ENCODE measurements around the gene SAMD8. TPM values are rescaled to one million over a fixed set of nuclear protein-coding genes. Genes with fewer than 3 reads are reported as not detected.

SAMD8 gene
- total RNA-seq, result 55.2 TPM
- long read RNA-seq, transcript SAMD8-202 (6 exons, 1,654 nt), result major isoform, 12 of 33 reads
- long read RNA-seq, partial matches to known transcripts, result 5 of 33 reads
- long read RNA-seq, other reads (novel, unspliced or antisense), result 16 of 33 reads

- DNase-seq (ENCODE audit: low spot score), result peak; percentile 99
These were observed at the start of gene SAMD8 for GRCh38 chr10:75111365-75111906. TSS of gene SAMD8 (plus strand) at chr10:75111656. CDS start at chr10:75150529, 38,873 bp downstream.

- no peak for DNase-seq (ENCODE audit: low spot score)
These were observed 49.5 kb upstream of the SAMD8 start for GRCh38 chr10:75061709-75062505.

- no peak for DNase-seq (ENCODE audit: low spot score)
These were observed 48.8 kb upstream of the SAMD8 start for GRCh38 chr10:75062506-75063299.

- no peak for DNase-seq (ENCODE audit: low spot score)
These were observed 47.8 kb upstream of the SAMD8 start for GRCh38 chr10:75063461-75064230.

- no peak for DNase-seq (ENCODE audit: low spot score)
These were observed 46.4 kb upstream of the SAMD8 start for GRCh38 chr10:75065076-75065475.

GRCh38 chr10:75066271-75066670 lies 45.2 kb upstream of the SAMD8 start:
- DNase-seq (ENCODE audit: low spot score), result no peak

- DNase-seq (ENCODE audit: low spot score), result no peak
These were observed 44.2 kb upstream of the SAMD8 start for GRCh38 chr10:75067272-75067671.

GRCh38 chr10:75068523-75068922 lies 42.9 kb upstream of the SAMD8 start:
- DNase-seq (ENCODE audit: low spot score), result no peak

GRCh38 chr10:75070476-75070875 lies 41.0 kb upstream of the SAMD8 start:
- DNase-seq (ENCODE audit: low spot score), result no peak

GRCh38 chr10:75070961-75071428 lies 40.5 kb upstream of the SAMD8 start:
- no peak for DNase-seq (ENCODE audit: low spot score)

GRCh38 chr10:75071756-75072155 lies 39.7 kb upstream of the SAMD8 start:
- DNase-seq (ENCODE audit: low spot score), result no peak

GRCh38 chr10:75072727-75073126 lies 38.7 kb upstream of the SAMD8 start:
- no peak for DNase-seq (ENCODE audit: low spot score)

- DNase-seq (ENCODE audit: low spot score), result no peak
These were observed 38.0 kb upstream of the SAMD8 start for GRCh38 chr10:75073442-75073841.

GRCh38 chr10:75074711-75075445 lies 36.6 kb upstream of the SAMD8 start:
- DNase-seq (ENCODE audit: low spot score), result no peak

GRCh38 chr10:75076348-75076747 lies 35.1 kb upstream of the SAMD8 start:
- DNase-seq (ENCODE audit: low spot score), result no peak

GRCh38 chr10:75079436-75080083 lies 31.9 kb upstream of the SAMD8 start:
- no peak for DNase-seq (ENCODE audit: low spot score)

GRCh38 chr10:75080554-75080953 lies 30.9 kb upstream of the SAMD8 start:
- no peak for DNase-seq (ENCODE audit: low spot score)

GRCh38 chr10:75081379-75081778 lies 30.1 kb upstream of the SAMD8 start:
- no peak for DNase-seq (ENCODE audit: low spot score)

GRCh38 chr10:75083972-75084833 lies 27.3 kb upstream of the SAMD8 start:
- no peak for DNase-seq (ENCODE audit: low spot score)
